HG03378 (cell line): ENCODE results near the gene NEDD4L.
"Not testable (repeated sequence)": the region's sequence is repeated elsewhere in the genome, so short reads cannot be mapped to it uniquely, and the experiment has no call there.

Source experiments
- ATAC-seq: cut with Tn5 transposase; IDR thresholded peaks from one replicate; pipeline ENCODE4 v1.9.1; 2021; ENCODE audit warnings: mild to moderate bottlenecking, moderate library complexity; ENCODE audit not compliant: unreplicated experiment

The NEDD4L gene

DNA sequence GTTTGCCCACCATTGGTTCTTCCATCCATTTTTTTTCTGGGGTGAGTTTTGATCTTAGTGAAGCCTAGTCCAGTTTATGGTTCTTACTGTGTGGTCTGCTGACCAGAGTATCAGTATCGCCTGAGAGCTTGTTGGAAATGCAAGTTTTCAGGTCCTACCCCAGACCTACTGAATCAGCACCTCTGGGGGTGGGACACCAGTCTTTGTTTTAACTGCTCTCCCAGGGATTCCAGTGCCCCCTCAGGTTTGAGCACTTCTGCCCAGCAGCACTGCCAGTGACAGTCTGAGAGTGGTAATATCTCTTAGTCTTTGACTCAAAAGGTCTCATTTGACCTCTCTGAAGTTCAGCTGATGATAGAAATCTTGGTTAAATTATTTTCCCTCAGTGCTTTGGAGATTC, 315.6 kb downstream of the NEDD4L start:
- no peak for ATAC-seq

DNA sequence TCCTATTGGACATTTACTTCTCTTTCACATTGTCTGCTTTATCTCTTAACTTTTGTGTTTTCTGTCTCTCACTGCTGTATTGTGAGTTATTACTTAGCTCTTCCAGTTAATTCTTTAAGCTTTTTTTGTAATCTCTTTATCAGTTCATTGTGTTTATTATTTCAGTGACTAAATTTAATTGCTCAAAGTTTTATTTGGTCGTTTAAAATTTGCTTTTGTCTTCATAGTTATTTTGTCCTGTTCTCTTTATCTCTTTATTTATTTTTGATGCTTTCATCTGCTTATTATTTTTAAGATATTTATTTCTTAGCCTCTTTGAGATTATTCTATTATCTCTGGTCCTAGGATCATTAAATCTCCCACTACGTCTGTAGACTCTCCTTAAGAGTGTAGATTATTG, 316.3 kb downstream of the NEDD4L start:
- ATAC-seq, result no peak

DNA sequence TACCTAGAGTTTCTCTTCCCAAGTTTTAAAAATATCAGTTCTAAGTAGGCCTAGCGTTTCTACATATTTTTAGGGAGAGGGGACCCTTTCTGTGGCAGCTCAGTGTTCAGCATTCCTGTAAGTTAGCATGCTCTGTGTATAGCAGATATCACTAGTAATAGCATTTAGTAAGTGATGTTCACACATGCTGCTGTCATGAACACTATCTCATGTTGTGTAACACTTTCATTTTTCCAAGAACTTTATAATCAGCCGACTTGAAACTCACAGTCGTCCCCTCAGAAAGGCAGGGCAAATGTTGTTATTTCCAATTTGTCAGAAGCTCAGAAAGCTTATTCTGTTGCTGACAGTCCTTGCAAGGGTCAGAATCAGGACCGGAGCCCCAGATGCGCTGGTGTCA, 317.2 kb downstream of the NEDD4L start:
- no peak for ATAC-seq

DNA sequence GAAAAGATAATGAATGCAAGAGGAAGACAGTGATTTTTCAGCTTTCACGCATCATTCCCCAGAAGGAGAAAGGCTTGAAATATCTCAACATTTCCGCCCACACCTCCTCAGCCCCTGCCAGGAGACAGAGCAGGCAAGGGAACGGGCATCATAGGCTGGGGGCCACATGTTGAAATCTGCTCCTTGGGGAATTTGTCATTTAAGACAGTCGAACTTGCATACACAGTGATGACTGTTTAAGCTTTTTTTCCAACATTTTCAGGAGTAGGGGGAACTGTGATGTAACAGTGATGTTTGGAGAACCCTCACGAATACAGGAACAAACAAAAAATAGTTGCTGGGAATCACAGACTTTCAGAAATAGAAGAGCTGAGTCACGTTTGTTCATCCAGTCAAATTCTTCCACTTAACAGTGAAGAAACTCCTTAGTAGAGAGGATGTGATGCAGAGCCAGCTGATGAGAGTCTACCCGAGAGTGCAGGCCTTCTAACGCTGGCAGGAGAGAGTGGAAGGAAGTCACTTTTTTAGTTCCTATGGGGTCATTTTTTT, 318.1 kb downstream of the NEDD4L start:
- no peak for ATAC-seq

DNA sequence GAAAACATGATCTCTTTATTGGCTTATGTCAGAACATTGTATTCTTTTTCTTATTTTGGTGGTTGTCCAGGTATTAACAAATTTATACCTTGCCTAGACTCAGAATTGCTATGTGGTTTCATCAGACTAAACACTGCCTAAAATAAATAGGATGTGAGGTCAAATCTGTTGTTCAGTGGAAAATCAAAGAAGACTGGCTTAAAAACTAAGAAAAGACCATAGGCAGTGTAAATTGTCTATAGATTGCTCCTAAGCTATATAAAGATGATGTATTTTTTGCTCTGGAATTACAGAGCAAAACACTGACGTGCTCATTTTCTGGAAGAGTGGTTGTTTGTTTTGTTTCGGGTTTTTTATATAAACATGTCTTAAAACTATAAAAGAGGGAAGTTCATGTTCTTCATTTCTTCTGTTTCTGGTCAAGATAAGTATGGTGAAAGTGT, 318.8 kb downstream of the NEDD4L start:
- ATAC-seq, result no peak

DNA sequence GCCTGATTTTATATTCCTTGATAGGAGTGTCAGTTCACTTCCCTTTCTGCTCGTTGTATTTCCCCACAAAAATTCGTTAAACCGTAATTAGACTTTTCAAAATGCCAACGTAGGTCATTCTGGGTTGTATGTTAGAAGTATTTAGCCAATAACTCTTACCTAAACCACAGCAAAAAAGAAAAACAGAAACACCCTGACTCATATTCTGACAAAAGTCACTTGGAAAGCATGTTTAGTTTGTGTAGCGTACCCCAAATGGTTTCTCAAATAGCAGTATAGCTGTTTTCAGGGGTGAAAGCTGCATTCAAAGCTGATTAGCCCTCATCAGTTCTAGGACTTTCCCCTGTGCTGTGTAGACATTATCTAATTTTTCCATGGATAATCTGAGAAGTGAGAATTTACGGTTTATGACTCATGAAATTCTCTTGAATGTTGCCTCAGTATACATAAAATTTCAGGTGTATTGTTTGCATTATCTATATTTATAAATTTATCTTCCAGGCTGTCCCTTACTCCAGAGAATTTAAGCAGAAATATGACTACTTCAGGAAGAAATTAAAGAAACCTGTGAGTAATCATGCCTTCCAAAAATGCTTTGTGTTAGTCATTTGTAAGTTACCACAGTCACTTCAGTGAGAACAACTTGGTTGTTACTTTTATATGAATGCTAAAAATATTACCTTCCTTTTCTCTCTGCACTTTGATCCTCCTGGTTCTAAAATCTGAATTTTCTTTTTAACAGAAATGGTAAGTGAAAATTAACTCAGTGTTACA, 319.9 kb downstream of the NEDD4L start:
- no peak for ATAC-seq

DNA sequence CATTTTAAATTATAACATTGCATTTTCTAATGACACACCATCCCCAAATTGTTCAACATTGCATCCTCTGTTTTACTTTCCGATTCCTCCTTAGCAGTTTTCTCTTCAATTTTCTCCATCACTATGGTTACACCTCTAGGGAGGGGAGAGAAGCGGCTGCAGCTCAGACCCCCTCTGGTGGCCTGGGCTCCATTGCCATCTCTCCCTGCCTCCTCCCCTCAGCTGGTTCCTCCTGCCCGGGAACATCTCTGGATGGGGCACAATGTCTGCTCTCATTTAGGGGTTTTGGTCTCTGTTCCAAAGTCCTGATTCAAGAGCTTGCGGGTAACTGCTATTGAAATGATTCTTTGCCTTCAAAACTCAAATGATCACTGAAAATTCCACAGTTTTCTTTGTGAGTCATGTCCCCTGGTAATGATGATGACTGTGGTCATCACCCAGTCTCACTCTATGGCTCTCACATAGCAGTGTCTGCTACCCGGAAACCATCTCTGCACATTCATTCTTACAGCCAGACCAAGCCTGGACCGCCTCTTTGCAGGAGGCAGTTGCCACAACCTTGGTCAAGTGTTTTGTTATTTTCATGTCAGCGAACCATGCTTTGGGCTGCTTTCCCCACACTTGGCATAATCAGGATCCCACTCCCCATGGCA, 321.0 kb downstream of the NEDD4L start:
- ATAC-seq, result no peak

DNA sequence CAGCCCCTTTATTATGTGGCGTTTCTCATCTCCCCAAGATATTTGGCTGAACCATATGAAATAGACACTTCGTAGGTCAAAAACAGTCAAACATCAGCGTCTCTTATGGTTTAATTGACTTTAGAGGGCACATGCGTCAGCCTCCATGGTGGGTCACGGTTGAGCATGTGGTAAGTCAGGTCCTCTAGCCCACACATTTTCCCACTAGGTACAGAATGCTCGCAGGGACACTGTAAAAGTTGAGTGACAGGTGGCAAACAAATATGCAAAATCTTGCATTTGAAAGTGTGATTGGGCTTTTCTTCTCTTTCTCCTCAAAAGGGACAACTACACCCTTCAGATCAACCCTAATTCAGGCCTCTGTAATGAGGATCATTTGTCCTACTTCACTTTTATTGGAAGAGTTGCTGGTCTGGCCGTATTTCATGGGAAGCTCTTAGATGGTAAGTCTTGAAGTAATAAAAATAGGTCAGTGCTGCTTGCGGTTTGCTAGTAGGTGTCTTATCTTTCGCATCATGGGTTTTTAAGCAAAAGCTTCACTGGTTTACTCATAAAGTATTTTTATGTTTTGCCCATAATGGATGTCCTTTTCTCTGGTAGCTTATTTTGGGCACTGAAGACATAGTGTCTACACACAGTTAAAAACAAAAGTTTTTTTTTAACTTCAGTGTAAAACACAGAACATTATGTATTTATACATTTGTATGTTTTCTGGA, 323.6 kb downstream of the NEDD4L start:
- peak; percentile 66 for ATAC-seq

DNA sequence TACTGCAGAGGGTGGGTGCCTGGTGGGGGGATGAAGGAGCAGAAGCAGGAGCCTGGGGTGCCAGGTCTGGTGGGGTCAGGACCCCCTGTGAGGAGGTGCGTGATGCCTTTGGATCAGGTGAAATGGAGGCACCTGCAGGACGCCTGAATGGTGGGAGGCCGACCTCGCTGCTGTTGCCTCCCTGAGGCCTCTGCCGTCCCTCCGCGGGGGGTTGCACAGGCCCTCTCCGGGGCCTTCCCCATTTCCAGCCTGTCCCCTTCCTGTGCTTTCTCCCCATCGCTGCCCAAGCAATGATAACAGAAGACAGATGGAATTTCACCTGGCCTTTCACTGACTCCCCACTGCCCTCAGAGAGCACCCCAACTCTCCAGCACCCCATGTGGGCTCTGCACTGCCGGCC, 325.6 kb downstream of the NEDD4L start:
- ATAC-seq, result no peak

DNA sequence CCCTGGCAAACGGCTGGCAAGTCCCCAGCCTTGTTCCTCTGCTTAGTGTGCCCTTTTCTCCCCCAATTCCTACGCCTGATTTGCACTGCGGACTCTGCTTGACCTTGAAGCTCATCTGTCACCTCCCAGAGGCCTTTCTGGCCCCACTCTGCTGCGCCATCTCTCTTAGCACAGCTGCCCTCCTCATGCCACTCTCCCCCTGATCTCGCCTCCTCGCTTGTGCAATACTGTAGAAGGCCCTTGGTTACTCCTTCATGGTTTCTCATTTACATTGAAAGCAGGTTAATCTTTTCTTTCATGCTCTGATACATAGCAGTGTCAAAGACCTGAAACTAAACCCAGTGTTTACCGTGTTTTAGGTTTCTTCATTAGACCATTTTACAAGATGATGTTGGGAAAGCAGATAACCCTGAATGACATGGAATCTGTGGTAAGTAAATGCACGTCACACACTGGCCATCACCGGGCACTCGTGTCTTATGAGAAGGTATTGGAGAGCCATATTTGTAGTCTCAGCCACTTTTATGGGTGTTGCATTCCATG, 326.1 kb downstream of the NEDD4L start:
- ATAC-seq, result no peak

DNA sequence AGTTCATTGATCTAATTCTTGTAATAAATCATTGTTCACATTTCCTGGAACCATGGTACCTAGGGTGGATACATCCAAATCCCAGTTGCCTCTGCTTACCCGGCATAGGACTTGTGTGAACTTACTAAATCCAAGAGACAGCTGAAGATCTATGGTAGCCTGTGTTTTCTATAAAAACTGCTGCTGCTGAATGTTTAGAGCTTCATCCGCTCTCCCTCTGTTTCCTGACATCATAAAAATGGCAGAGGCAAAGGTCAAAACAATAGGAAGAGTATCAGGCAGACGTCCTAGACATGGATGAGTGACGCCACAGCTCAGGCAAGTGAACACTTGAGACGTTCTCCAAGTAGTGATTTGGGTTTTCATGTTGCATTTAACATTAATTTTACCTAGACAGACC, 326.6 kb downstream of the NEDD4L start:
- no peak for ATAC-seq

DNA sequence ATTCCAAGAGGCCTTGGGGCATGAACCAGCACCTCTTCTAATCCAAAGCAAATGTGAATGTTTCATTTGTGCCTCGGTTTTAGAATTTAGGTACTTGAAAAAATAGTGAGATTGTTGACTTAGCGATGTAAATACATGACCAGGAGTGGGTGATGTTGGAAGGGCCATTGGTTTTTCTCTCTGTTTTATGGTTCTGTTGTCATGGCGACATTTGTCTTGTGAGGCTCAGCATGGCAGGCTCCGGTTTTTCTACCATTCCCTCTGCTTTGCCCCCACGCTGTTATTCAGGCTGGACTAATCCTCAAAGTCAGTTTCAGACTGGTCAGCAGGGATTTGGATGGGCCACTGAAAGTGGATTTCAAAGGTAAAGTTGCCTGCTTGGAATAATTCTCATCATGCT, 329.5 kb downstream of the NEDD4L start:
- ATAC-seq, result no peak

DNA sequence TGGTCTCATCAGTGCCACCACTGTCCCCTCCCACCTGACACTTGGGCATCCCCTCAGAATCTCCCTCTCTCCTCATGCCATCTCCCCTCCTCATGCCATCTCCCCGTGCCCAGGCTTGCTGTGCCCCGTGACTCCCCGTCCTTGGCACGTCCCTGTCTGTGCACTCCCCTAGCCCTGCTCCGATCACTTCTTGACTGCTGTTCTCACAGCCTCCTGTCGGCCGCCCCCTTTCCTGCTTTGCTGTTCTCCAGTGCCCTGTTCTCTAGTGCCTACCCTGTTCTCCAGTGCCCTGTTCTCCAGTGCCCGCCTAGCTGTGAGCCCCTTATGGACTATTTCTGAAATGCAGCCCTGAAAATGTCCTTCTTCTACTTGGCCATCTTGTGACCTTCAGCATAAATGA, 331.0 kb downstream of the NEDD4L start:
- no peak for ATAC-seq

DNA sequence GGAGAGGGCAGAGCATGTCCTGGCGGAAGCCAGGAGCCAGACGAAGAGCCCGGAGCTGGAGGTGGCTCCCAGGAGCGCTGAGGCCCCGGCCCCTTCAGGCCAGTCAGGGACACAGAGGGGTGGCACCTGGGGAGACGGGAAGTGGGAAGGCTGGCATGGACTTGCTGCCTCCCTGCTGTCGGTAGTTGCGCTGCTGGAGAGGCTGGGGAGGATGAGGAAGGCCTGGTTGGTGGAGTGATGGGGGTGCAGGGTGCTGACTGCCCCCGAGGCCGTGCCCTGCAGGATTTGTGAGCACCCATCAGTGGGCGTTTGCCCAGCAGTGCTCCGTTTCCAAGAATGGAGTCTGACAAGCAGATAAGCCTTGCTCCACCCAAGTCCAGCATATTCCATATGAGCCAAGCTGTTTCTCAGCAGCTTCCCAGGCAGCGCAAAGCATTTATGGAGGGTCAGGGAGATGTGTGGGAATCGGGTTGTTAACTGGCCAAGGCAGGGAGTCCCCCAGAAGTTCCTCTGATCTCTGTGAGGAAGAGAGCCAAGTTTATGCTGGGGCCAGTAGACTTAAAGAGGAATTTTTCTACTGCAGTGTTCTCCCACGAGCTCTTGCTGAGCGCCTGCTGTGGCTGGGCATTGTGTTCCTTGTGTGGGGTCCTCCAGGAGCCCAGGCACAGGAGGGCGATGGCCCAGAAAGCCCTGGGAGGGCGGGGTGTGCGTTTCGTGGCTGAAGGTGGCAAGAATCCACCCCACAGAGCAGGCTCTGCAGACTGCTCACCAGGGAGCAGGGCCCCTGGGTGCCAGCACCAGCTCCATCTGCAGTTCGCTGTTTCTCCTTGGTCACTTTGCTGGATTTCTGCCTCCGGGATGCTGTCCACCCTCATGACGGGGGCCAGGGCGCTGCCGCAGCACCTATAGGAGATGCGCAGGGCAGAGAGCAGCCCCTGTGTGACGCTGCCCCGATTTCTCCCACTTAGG, 334.7 kb downstream of the NEDD4L start:
- ATAC-seq, result no peak

DNA sequence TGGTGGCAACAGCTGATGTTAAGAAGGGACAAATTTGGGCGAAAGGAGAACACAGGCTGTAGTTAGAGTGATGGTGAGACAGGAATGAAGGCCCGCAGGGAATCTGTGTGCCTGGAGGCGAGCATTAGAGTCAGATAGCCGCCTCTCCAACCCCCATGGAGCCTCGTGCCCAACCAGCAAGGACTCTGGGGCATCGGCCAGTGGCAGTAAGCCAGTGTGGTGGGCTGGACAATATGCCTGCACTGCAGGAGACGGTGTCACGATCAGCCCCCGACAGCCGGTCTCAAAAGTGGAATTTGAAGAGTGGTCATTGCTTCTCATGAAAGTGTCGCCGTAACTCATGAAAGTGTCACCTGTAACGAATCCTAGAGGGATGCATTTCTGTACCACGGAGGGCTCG, 335.4 kb downstream of the NEDD4L start:
- ATAC-seq, result no peak

DNA sequence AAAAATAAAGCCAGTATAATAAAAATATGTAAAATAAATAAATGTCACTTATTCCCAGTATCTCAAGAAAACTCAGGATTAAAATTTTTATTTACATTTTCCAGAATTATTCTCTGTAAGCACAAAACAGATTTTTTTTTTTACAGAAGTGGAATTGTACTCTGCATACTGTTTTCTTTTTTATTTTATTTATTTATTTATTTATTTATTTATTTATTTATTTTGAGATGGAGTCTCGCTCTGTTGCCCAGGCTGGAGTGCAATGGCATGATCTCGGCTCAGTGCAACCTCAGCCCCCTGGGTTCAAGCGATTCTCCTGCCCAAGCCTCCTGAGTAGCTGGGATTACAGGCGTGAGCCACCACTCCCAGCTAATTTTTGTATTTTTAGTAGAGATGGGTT, 336.1 kb downstream of the NEDD4L start:
- not testable (repeated sequence) for ATAC-seq

DNA sequence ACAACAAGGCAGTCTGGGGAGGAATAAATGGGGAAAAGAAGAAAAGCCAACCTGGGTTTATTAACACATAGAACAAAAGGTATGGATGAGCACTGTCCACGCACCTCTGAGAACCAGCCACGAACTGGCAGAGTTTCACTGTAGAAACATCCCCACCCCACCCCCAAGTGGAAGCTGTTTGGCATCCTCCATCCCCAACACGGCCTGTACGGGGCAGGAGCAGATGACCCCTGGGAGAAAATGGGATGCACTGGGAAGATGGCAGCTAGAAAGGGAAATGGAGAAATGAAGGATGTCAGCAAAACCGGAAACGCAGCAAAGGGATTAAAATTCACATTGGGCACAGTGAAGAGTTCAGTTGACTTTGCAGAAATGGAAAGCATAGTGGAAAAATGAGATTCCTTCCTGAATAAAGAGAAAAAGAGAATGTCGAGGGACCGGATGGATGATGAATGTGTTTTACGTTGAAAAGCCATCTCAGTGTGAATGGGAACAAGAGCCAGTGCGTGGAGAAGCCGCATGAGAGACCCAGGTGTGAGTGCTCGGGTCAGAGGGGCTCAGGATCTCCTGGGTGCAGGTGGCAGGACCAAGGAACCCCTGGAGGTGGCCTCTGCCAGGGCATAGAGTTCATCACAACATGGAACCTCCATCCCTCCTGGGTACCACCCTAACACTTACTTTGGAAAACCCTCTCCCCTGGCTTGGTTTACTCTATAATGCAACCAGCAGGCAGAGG, 337.8 kb downstream of the NEDD4L start:
- no peak for ATAC-seq

DNA sequence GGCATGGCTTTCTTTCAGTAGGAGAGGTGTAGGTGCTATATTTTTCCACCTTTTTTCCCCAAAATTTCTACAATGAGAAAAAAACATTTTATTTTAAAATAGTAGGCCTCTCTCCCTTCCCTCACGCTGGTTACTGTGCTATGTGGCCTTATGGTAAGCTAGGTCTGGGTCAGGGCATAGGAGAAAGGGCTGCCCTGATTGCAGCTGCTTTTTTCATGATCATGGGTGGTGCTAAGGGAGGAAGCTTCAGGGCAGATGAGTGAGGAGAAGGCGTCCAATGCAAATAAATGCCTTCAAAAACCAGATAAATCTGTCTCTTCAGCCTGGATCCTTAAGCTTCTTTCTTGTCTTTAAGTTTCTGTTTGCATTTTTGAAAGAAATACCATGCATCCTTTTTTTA, 338.4 kb downstream of the NEDD4L start:
- no peak for ATAC-seq

DNA sequence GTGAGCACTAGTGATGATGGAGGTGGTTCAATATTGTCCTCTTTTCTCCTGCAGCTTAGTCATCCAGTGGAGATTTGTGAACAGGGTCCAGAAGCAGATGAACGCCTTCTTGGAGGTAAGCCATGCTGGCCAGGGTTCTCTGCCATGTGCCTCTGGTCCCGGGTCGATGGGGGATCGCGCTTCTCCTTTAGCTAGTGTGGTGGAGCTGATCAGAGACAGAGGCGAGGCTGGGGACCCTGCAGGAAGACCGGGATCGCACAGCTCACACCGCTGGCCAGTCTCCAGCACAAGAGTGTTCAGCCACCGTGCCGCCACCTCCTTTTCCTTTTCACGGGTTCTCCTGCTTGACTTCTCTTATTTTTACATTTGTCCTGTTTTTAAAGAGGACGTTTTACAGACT, 341.4 kb downstream of the NEDD4L start:
- ATAC-seq, result no peak

DNA sequence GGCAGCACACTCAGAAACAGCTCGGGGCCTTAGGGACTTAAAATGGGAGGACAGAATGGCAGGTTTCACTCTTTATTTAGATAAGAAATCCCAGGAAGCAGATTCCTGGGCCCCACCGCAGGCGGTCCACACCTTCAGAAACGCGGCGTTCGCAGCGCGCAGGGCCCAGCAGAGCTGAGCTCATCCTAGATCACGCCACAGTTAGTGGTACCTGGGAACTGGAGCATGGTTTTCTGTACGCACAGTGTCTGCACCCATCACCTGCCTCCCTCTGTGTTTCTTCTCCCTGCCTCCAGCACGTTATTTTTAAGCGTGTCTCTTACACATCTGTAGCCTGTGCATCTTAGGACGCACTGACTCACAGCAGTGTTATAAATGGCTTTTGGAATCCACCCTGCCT, 342.8 kb downstream of the NEDD4L start:
- no peak for ATAC-seq
